Kidney (tissue), 14 donors: Measurements from ENCODE around the gene TRIM26. TPM values are rescaled to one million over a fixed set of nuclear protein-coding genes. Genes with fewer than 3 reads are reported as not detected.

ENCODE experiments used
- DNase-seq, 5 donors: peaks; one replicate each; pipeline ENCODE4 v3.0.0-alpha.2; 2013 to 2020
- FAIRE-seq: peaks from 2 replicates; lab custom pipeline; 2012; peaks lifted over from hg19 to GRCh38; lab: Jason Lieb, UNC
- H3K27ac ChIP-seq, 2 donors: one replicate each; pipeline ENCODE4 v1.7.0; 2013; ENCODE audit warnings: low read depth in 2 of 2, low read length in 2 of 2, inconsistent platforms in 1 of 2
- H3K27me3 ChIP-seq: one replicate; pipeline ENCODE4 v1.7.1; 2013; ENCODE audit warnings: low read length, inconsistent platforms; ENCODE audit not compliant: control insufficient read depth, insufficient read depth
- H3K36me3 ChIP-seq, 3 donors: one replicate each; pipeline versions ENCODE4 v1.7.0 to v1.7.1; 2013; ENCODE audit warnings: low read length in 3 of 3, control low read depth in 1 of 3, inconsistent platforms in 1 of 3; ENCODE audit not compliant: insufficient read depth in 3 of 3, control insufficient read depth in 2 of 3
- H3K4me1 ChIP-seq, 3 donors: one replicate each; pipeline versions ENCODE4 v1.7.0 to v1.7.1; 2013; ENCODE audit warnings: low read length in 3 of 3, inconsistent platforms in 1 of 3, low read depth in 1 of 3; ENCODE audit not compliant: control insufficient read depth in 2 of 3, insufficient read depth in 2 of 3
- H3K4me3 ChIP-seq, 3 donors: one replicate each; pipeline versions ENCODE4 v1.7.0 to v1.8.1; 2013; ENCODE audit warnings: low read length in 3 of 3, control low read depth in 1 of 3, inconsistent platforms in 1 of 3
- H3K9ac ChIP-seq, 3 donors: one replicate each; pipeline versions ENCODE4 v1.7.0 to v1.7.1; 2013; ENCODE audit warnings: low read length in 3 of 3, control low read depth in 1 of 3, inconsistent platforms in 1 of 3
- H3K9me3 ChIP-seq, 3 donors: one replicate each; pipeline versions ENCODE4 v1.7.0 to v1.7.1; 2013; ENCODE audit warnings: low read length in 3 of 3, control low read depth in 1 of 3, inconsistent platforms in 1 of 3; ENCODE audit not compliant: control insufficient read depth in 2 of 3, insufficient read depth in 1 of 3
- intact Hi-C: fragments of 100-400 bp; cut with DNase I; formaldehyde crosslinking; loops from one replicate; pipeline ENCODE4 v1.11.1; 2022
- polyA plus RNA-seq: library from polyadenylated mRNA; stranded (reverse); fragments of 350-450 nt; fragmentation: Illumina TruSeq; extraction: RNeasy Lipid Tissue Mini Kit (QIAGEN cat#74804); gene quantifications from one replicate; pipeline ENCODE4 v1.2.3, GENCODE V29; 2014; ENCODE audit warnings: low read depth, low replicate concordance; ENCODE audit not compliant: insufficient read depth
- total RNA-seq: library from RNA; stranded (reverse); fragmentation: NEBNext Ultra II Directional; extraction: Animal tissue kit (Norgen Biotek cat#: 25700); gene quantifications from one replicate; pipeline ENCODE4 v1.2.1, GENCODE V29; 2021
- TF ChIP-seq, protein P1 (sequence below): IDR thresholded peaks from 3 replicates; pipeline ENCODE4 v1.5.1; 2012; ENCODE audit warnings: mild to moderate bottlenecking, moderate library complexity, borderline replicate concordance; ENCODE audit not compliant: insufficient read depth; ENCODE audit errors: extremely low read depth
- donor health status: control.
- donor health status: control.
- donor health status: control.
- donor health status: control.
- donor health status: control.
- donor health status: DM: yes; HTN: yes; CAD: no.
- donor health status: Normal renal cell carcinoma (clear cell type).

TRIM26 gene
- total and polyA plus RNA-seq, 2 donors from 2014 or later: 28.0 to 63.9 TPM

DNA sequence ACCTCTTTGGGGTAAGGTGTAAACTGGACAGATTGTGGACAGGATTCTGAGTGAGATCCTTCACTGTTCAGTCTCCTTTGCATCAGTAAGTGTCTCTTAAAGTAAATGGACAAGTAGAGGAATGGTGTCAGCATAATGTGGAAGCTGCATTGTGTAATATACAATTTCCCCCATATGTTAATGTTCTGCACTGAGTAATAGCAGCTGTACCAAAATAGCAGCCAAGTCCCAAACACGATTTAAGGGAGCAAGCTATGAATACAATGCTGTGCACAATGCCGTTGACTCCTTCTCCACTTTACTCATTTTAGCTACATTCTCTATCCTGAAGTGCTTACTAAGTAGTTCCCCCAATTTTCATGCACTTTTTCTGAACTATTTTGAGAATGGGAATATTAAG lies 21.1 kb upstream of the TRIM26 start:
- H3K36me3 ChIP-seq: no peaks in the 10 kb centered on the region
- TF ChIP-seq, protein P1, sequence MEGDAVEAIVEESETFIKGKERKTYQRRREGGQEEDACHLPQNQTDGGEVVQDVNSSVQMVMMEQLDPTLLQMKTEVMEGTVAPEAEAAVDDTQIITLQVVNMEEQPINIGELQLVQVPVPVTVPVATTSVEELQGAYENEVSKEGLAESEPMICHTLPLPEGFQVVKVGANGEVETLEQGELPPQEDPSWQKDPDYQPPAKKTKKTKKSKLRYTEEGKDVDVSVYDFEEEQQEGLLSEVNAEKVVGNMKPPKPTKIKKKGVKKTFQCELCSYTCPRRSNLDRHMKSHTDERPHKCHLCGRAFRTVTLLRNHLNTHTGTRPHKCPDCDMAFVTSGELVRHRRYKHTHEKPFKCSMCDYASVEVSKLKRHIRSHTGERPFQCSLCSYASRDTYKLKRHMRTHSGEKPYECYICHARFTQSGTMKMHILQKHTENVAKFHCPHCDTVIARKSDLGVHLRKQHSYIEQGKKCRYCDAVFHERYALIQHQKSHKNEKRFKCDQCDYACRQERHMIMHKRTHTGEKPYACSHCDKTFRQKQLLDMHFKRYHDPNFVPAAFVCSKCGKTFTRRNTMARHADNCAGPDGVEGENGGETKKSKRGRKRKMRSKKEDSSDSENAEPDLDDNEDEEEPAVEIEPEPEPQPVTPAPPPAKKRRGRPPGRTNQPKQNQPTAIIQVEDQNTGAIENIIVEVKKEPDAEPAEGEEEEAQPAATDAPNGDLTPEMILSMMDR: no peak
- intact Hi-C loops: loop anchor here (10.0 kb wide), 1 partner anchor 160 kb away; no protein-coding TSS in a partner anchor
- DNase-seq (peak in 1 of 5 donors; percentile 36), FAIRE-seq (no peak)
- no peaks in the 10 kb centered on the region for H3K27me3 ChIP-seq
- H3K4me3 ChIP-seq: no peak overlapping the region
- no peaks in the 10 kb centered on the region for H3K4me1 ChIP-seq
- H3K9ac ChIP-seq: no peak overlapping the region
- H3K27ac ChIP-seq: no peak overlapping the region
- H3K9me3 ChIP-seq: no peaks in the 10 kb centered on the region

DNA sequence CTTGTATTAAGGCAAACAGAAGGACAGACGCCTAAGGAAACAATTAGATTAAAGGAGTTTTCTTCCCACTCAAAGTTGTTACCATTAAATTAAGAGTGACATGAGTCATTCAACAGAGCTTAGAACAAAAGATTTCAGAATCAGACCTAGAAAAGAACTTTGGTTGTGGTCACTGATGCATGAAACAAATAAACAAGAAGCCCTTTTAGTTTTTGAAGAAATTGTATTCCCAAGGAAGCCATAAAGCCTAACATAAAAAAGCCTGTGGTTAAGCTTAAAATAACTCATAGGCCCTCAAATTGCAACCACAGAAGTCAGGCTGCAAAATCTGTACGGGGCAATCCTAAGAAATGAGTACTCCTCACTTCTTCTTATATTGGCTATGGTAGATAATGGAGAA lies 17.9 kb upstream of the TRIM26 start:
- no peaks in the 10 kb centered on the region for H3K36me3 ChIP-seq
- TF ChIP-seq, protein P1: no peak
- no peaks in the 10 kb centered on the region for H3K27me3 ChIP-seq
- H3K4me3 ChIP-seq: no peak overlapping the region
- no peaks in the 10 kb centered on the region for H3K4me1 ChIP-seq
- DNase-seq: no peak
- H3K27ac ChIP-seq: no peak overlapping the region
- intact Hi-C loops: loop anchor here (10.0 kb wide), 1 partner anchor 164 kb away; no protein-coding TSS in a partner anchor
- H3K9ac ChIP-seq: no peak overlapping the region
- no peak for FAIRE-seq
- no peaks in the 10 kb centered on the region for H3K9me3 ChIP-seq

DNA sequence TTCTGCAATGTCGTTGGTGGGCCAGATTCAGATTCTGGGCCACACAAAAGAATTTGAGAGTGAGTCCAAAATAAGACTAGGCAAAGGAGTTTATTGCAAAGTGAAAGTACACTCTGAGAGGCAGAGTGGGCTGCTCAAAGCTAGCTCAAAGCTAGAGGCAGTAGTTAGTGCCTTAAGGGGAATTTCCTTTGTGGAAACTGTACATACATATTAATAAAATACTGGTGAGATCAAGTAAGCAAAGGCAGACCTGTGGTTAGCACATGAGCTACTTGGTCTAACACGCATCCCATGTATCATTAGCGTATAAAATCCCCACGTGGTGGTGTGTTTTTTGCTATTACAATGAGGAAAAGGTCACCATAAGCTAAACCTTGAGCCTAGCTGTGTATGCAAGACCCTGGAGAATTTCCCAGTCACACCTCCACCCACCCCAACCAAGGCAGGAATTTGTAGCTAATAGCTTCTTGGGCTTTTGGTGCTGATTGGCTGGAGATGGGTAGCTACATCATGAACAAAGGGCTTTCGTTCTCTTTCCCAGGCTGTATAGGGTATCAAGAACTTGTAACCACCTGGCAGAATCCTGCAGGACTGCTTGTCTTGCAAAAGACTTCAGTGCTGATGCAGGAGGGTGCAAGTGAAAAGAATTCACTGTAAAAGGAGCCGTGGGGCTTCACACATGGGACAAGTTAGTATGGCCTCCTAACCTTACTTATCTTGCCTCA lies 14.7 kb upstream of the TRIM26 start:
- no peak overlapping the region for H3K9ac ChIP-seq
- FAIRE-seq (no peak), DNase-seq (no peak)
- no peaks in the 10 kb centered on the region for H3K36me3 ChIP-seq
- TF ChIP-seq, protein P1: no peak
- peaks cover 0 to 5% (median 2%) of the 10 kb centered on the region in 3 donors for H3K9me3 ChIP-seq
- intact Hi-C loops: no loop called here
- H3K4me3 ChIP-seq: no peak overlapping the region
- no peaks in the 10 kb centered on the region for H3K27me3 ChIP-seq
- H3K27ac ChIP-seq: no peak overlapping the region
- H3K4me1 ChIP-seq: no peaks in the 10 kb centered on the region
